Activated T-helper 17 cell treated with anti-CD3 and anti-CD28 coated beads, Interleukin-2, amount 50 U/mL, for 72 hours (primary cell): Measurements from ENCODE around the gene SNX14. TPM values are rescaled to one million over a fixed set of nuclear protein-coding genes. Genes with fewer than 3 reads are reported as not detected.
A peak's percentile ranks its signal among the peaks of the same experiment; 100 is the strongest.
"Not testable (repeated sequence)": the region's sequence is repeated elsewhere in the genome, so short reads cannot be mapped to it uniquely, and the experiment has no call there.

Experiments used
- ATAC-seq: fragments of 150-1000 bp; cut with Tn5 transposase; replicated peaks from 2 replicates; pipeline ENCODE4 v1.10.0; 2021; ENCODE audit warnings: mild to moderate bottlenecking, moderate library complexity
- H3K27ac Mint-ChIP-seq: one replicate; pipeline ENCODE4 v1.8.0; 2022; ENCODE audit warnings: mixed read lengths
- H3K27me3 Mint-ChIP-seq: one replicate; pipeline ENCODE4 v1.8.0; 2022; ENCODE audit warnings: mixed read lengths
- H3K36me3 Mint-ChIP-seq: one replicate; pipeline ENCODE4 v1.8.0; 2022; ENCODE audit warnings: low read depth, mild to moderate bottlenecking, mixed read lengths
- H3K4me1 Mint-ChIP-seq: one replicate; pipeline ENCODE4 v1.8.0; 2022; ENCODE audit warnings: mixed read lengths
- H3K4me3 Mint-ChIP-seq: one replicate; pipeline ENCODE4 v1.8.0; 2022; ENCODE audit warnings: mild to moderate bottlenecking, mixed read lengths
- H3K9me3 Mint-ChIP-seq: one replicate; pipeline ENCODE4 v1.8.0; 2022; ENCODE audit warnings: mixed read lengths
- total RNA-seq, 2 donors: library from RNA; stranded (reverse); gene quantifications; one replicate each; pipeline ENCODE4 v1.2.3, GENCODE V29; 2022

Gene SNX14
- 10 to 100 TPM; 59.1 to 76.6 TPM for total RNA-seq

- Mint-ChIP-seq H3K9me3 (no peaks in the 10 kb centered on the region), H3K27ac (peak within 1 kb of the TSS; percentile 99), H3K36me3 (peaks cover 54% of the 10 kb centered on the region), H3K4me3 (peak within 1 kb of the TSS; percentile 98), H3K4me1 (peaks cover 23% of the 10 kb centered on the region), H3K27me3 (no peaks in the 10 kb centered on the region)
- peak; percentile 86 for ATAC-seq
These were observed at the start of gene SNX14 for GRCh38 chr6:85593438-85594196. Gene SNX14 (minus strand): TSS chr6:85593858. CDS start chr6:85593718, 140 bp downstream.

GRCh38 chr6:85642774-85643536 lies 49.3 kb upstream of the SNX14 start, which contains the start of gene SYNCRIP:
Gene SYNCRIP (minus strand): TSS chr6:85642886. CDS start chr6:85641439, 1,447 bp downstream.
- Mint-ChIP-seq H3K36me3 (peaks cover 54% of the 10 kb centered on the region), H3K4me3 (peak within 1 kb of the TSS; percentile 97), H3K27me3 (no peaks in the 10 kb centered on the region), H3K9me3 (no peaks in the 10 kb centered on the region), H3K27ac (peak within 1 kb of the TSS; percentile 89), H3K4me1 (peaks cover 39% of the 10 kb centered on the region)
- peak; percentile 82 for ATAC-seq

- H3K27ac Mint-ChIP-seq, result peak overlapping the region; percentile 89
- H3K4me1 Mint-ChIP-seq, result peaks cover 46% of the 10 kb centered on the region
- H3K27me3 Mint-ChIP-seq, result no peaks in the 10 kb centered on the region
- peaks cover 62% of the 10 kb centered on the region for H3K36me3 Mint-ChIP-seq
- peak overlapping the region; percentile 97 for H3K4me3 Mint-ChIP-seq
- H3K9me3 Mint-ChIP-seq, result no peaks in the 10 kb centered on the region
- ATAC-seq, result no peak
These were observed 48.5 kb upstream of the SNX14 start for GRCh38 chr6:85641897-85642773.

GRCh38 chr6:85641522-85641896 lies 47.9 kb upstream of the SNX14 start:
- Mint-ChIP-seq H3K4me1 (peaks cover 46% of the 10 kb centered on the region), H3K27me3 (no peaks in the 10 kb centered on the region), H3K4me3 (peak overlapping the region; percentile 97), H3K36me3 (peaks cover 69% of the 10 kb centered on the region), H3K27ac (peak overlapping the region; percentile 89), H3K9me3 (no peaks in the 10 kb centered on the region)
- no peak for ATAC-seq

- Mint-ChIP-seq H3K27me3 (no peaks in the 10 kb centered on the region), H3K36me3 (peaks cover 76% of the 10 kb centered on the region), H3K9me3 (no peaks in the 10 kb centered on the region), H3K4me1 (peaks cover 46% of the 10 kb centered on the region), H3K4me3 (peak overlapping the region; percentile 97), H3K27ac (peak overlapping the region; percentile 89)
- no peak for ATAC-seq
These were observed 47.2 kb upstream of the SNX14 start for GRCh38 chr6:85640821-85641220.

GRCh38 chr6:85637579-85637978 lies 43.9 kb upstream of the SNX14 start:
- ATAC-seq, result no peak
- Mint-ChIP-seq H3K27me3 (no peaks in the 10 kb centered on the region), H3K4me1 (peaks cover 39% of the 10 kb centered on the region), H3K27ac (peak overlapping the region; percentile 32), H3K9me3 (no peaks in the 10 kb centered on the region), H3K36me3 (peaks cover 99% of the 10 kb centered on the region), H3K4me3 (peak overlapping the region; percentile 97)

GRCh38 chr6:85632164-85632942 lies 38.7 kb upstream of the SNX14 start:
- ATAC-seq, result no peak
- no peaks in the 10 kb centered on the region for H3K27me3 Mint-ChIP-seq
- H3K4me1 Mint-ChIP-seq, result peaks cover 20% of the 10 kb centered on the region
- H3K27ac Mint-ChIP-seq, result no peak overlapping the region
- peaks cover 99% of the 10 kb centered on the region for H3K36me3 Mint-ChIP-seq
- H3K9me3 Mint-ChIP-seq, result no peaks in the 10 kb centered on the region
- no peak overlapping the region for H3K4me3 Mint-ChIP-seq

- not testable (repeated sequence) for H3K27ac Mint-ChIP-seq, H3K4me3 Mint-ChIP-seq, H3K27me3 Mint-ChIP-seq, H3K9me3 Mint-ChIP-seq, ATAC-seq
- peaks cover 99% of the 10 kb centered on the region for H3K36me3 Mint-ChIP-seq
- peaks cover 17% of the 10 kb centered on the region for H3K4me1 Mint-ChIP-seq
These were observed 37.5 kb upstream of the SNX14 start for GRCh38 chr6:85631117-85631516.

- peak overlapping the region; percentile 37 for H3K27ac Mint-ChIP-seq
- H3K4me3 Mint-ChIP-seq, result peak overlapping the region; percentile 4
- peaks cover 39% of the 10 kb centered on the region for H3K4me1 Mint-ChIP-seq
- peaks cover 99% of the 10 kb centered on the region for H3K36me3 Mint-ChIP-seq
- H3K9me3 Mint-ChIP-seq, result no peaks in the 10 kb centered on the region
- no peak for ATAC-seq
- H3K27me3 Mint-ChIP-seq, result no peaks in the 10 kb centered on the region
These were observed 34.7 kb upstream of the SNX14 start for GRCh38 chr6:85628353-85628752.

- Mint-ChIP-seq H3K27me3 (no peaks in the 10 kb centered on the region), H3K27ac (peak overlapping the region; percentile 62), H3K4me3 (no peak overlapping the region)
These were observed 26.6 kb upstream of the SNX14 start for GRCh38 chr6:85620308-85620707.

GRCh38 chr6:85614780-85615179 lies 21.1 kb upstream of the SNX14 start:
- Mint-ChIP-seq H3K27me3 (no peaks in the 10 kb centered on the region), H3K4me3 (no peak overlapping the region), H3K36me3 (peaks cover 100% of the 10 kb centered on the region), H3K9me3 (no peaks in the 10 kb centered on the region), H3K4me1 (peaks cover 5% of the 10 kb centered on the region), H3K27ac (peak overlapping the region; percentile 53)
- ATAC-seq, result no peak

More at GRCh38 chr6:85620308-85620707, 26.6 kb upstream of the SNX14 start:
- Mint-ChIP-seq H3K36me3 (peaks cover 100% of the 10 kb centered on the region), H3K4me1 (peaks cover 29% of the 10 kb centered on the region), H3K9me3 (no peaks in the 10 kb centered on the region)
- ATAC-seq, result peak; percentile 43

- H3K4me1 Mint-ChIP-seq, result peaks cover 5% of the 10 kb centered on the region
These were observed 19.2 kb upstream of the SNX14 start for GRCh38 chr6:85612690-85613474.

More at GRCh38 chr6:85612690-85613474, 19.2 kb upstream of the SNX14 start:
- Mint-ChIP-seq H3K4me3 (no peak overlapping the region), H3K27ac (no peak overlapping the region), H3K9me3 (no peaks in the 10 kb centered on the region), H3K36me3 (peaks cover 100% of the 10 kb centered on the region), H3K27me3 (no peaks in the 10 kb centered on the region)
- no peak for ATAC-seq
